NCI-H187 (cell line): ENCODE results near the gene ANKFY1.
"Not testable (repeated sequence)": the region's sequence is repeated elsewhere in the genome, so short reads cannot be mapped to it uniquely, and the experiment has no call there.

Experiments
- DNase-seq, 2 experiments: peaks; one replicate each; lab custom pipeline; 2025; lab: John Stamatoyannopoulos, UW

ANKFY1 gene

GRCh38 chr17:4156750-4157381 lies 106.9 kb downstream of the ANKFY1 start:
- no peak for DNase-seq

GRCh38 chr17:4155980-4156620 lies 107.7 kb downstream of the ANKFY1 start:
- DNase-seq, result no peak

- DNase-seq, result no peak
Measured at GRCh38 chr17:4154201-4154600, 109.6 kb downstream of the ANKFY1 start.

- no peak for DNase-seq
Measured at GRCh38 chr17:4152471-4152870, 111.3 kb downstream of the ANKFY1 start.

GRCh38 chr17:4150096-4150495 lies 113.7 kb downstream of the ANKFY1 start:
- no peak for DNase-seq

GRCh38 chr17:4148611-4149308 lies 115.0 kb downstream of the ANKFY1 start:
- DNase-seq, result no peak

GRCh38 chr17:4147751-4148310 lies 115.9 kb downstream of the ANKFY1 start:
- DNase-seq, result no peak

GRCh38 chr17:4146641-4147040 lies 117.1 kb downstream of the ANKFY1 start:
- no peak for DNase-seq

- no peak for DNase-seq
Measured at GRCh38 chr17:4144422-4144747, 119.4 kb downstream of the ANKFY1 start.

GRCh38 chr17:4143563-4144421 lies 120.0 kb downstream of the ANKFY1 start:
- peak; percentile 50 to 56 for DNase-seq

- DNase-seq, result no peak
Measured at GRCh38 chr17:4142107-4142900, 121.5 kb downstream of the ANKFY1 start.

GRCh38 chr17:4140125-4140524 lies 123.7 kb downstream of the ANKFY1 start:
- DNase-seq, result no peak

- not testable (repeated sequence) for DNase-seq
Measured at GRCh38 chr17:4138906-4139526, 124.8 kb downstream of the ANKFY1 start.

GRCh38 chr17:4136373-4136772 lies 127.4 kb downstream of the ANKFY1 start:
- no peak for DNase-seq

- no peak for DNase-seq
Measured at GRCh38 chr17:4135489-4135888, 128.3 kb downstream of the ANKFY1 start.

GRCh38 chr17:4134721-4135120 lies 129.1 kb downstream of the ANKFY1 start:
- DNase-seq, result no peak

GRCh38 chr17:4130715-4131114 lies 133.1 kb downstream of the ANKFY1 start:
- no peak for DNase-seq

GRCh38 chr17:4127555-4127954 lies 136.2 kb downstream of the ANKFY1 start:
- no peak for DNase-seq

- no peak for DNase-seq
Measured at GRCh38 chr17:4125552-4125951, 138.2 kb downstream of the ANKFY1 start.

GRCh38 chr17:4124999-4125398 lies 138.8 kb downstream of the ANKFY1 start:
- no peak for DNase-seq

- DNase-seq, result no peak
Measured at GRCh38 chr17:4120332-4120731, 143.4 kb downstream of the ANKFY1 start.
